ENCODE data around the gene ARIH2. TPM values are rescaled to one million over a fixed set of nuclear protein-coding genes. Genes with fewer than 3 reads are reported as not detected.

ARIH2 gene
- total and polyA plus RNA-seq, 2 of the 4 experiments (the other 2 are of a cell fraction), result 62.3 to 93.7 TPM

DNA sequence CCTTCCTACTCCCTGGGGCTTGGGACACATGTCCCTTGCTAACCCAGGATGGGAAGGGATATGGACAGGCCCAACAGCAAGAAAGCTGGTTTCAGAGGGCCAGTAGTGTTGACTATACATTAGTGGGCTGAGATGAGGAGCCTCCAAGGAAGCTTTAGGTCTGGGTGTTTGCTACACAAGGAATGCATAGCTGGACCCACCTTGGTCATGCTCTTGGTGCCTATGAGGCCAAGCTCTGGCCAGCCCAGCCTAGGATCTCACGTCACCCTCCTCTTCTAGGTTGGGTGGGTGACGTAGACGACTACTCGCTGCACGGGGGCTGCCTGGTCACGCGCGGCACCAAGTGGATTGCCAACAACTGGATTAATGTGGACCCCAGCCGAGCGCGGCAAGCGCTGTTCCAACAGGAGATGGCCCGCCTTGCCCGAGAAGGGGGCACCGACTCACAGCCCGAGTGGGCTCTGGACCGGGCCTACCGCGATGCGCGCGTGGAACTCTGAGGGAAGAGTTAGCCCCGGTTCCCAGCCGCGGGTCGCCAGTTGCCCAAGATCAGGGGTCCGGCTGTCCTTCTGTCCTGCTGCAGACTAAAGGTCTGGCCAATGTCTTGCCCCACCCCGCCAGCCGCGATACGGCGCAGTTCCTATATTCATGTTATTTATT is 87.9 kb downstream of the ARIH2 start:
- ATAC-seq (ENCODE audit: low read depth) (peak; percentile 0), DNase-seq (peak; percentile 63)
- Histone ChIP-seq H3K27me3 (ENCODE audit: control insufficient read depth, insufficient read depth, low read length) (no peaks in the 10 kb centered on the region), H3K14ac (replicated peaks; ENCODE audit: low read depth, low read length) (peak overlapping the region; percentile 88), H2BK15ac (ENCODE audit: low read depth, low read length) (no peak overlapping the region; the same call in 2 of the 3 replicates), H3K4me1 (ENCODE audit: control insufficient read depth, insufficient read depth, low read length) (peaks cover 11% of the 10 kb centered on the region), H4K91ac (ENCODE audit: insufficient read depth, low read depth, low read length) (peak overlapping the region; percentile 58), H3K56ac (ENCODE audit: extremely low read depth, insufficient read depth, low read length) (peak overlapping the region; percentile 53), H2BK20ac (ENCODE audit: low read depth, low read length) (no peak overlapping the region), H3K4me2 (ENCODE audit: low read depth, low read length) (peak overlapping the region; percentile 71), H2BK120ac (ENCODE audit: low read depth, low read length) (no peak overlapping the region), H2BK5ac (ENCODE audit: low read depth, low read length, poor library complexity, severe bottlenecking) (peak overlapping the region; percentile 37), H4K5ac (ENCODE audit: low read depth, low read length) (peak overlapping the region; percentile 53), H3K18ac (ENCODE audit: low read depth, low read length) (peak overlapping the region; percentile 14; the same call in 1 of the 2 replicates), H3K4ac (ENCODE audit: low read depth, low read length) (peak overlapping the region; percentile 88), H2AK5ac (ENCODE audit: low read depth, low read length) (peak overlapping the region; percentile 87), H3K79me1 (ENCODE audit: low read depth in 1 of 2, low read length in 2 of 2) (peaks cover 0 to 44% of the 10 kb centered on the region in 2 experiments; a peak in 2 of 4 replicates), H3K9me3 (ENCODE audit: control insufficient read depth, insufficient read depth, low read length) (no peaks in the 10 kb centered on the region), H3K36me3 (ENCODE audit: control insufficient read depth, insufficient read depth, low read length) (peaks cover 4% of the 10 kb centered on the region), H3K4me3 (ENCODE audit: insufficient read depth, low read depth, low read length) (peak overlapping the region; percentile 87), H3K9ac (ENCODE audit: low read depth, low read length) (peak overlapping the region; percentile 84), H2AK9ac (replicated peaks; ENCODE audit: low read depth, low read length, poor library complexity) (peak overlapping the region; percentile 99), H4K20me1 (ENCODE audit: insufficient read depth, low read length) (peaks cover 22% of the 10 kb centered on the region), H3K27ac (ENCODE audit: insufficient read depth, low read length) (peak overlapping the region; percentile 79), H3K9me1 (ENCODE audit: insufficient read depth, low read length) (peaks cover 23% of the 10 kb centered on the region), H2AFZ (replicated peaks; ENCODE audit: low read length, poor library complexity) (peak overlapping the region; percentile 95), H4K8ac (ENCODE audit: low read depth in 2 of 2, low read length in 2 of 2) (peak overlapping the region; percentile 83 to 98), H3K23ac (ENCODE audit: low read depth, low read length) (peak overlapping the region; percentile 91)
- TF ChIP-seq NFE2L2 (IDR thresholded peaks at IDR 0.05; ENCODE audit: low read depth, low read length), result no peak
- no peak for TF ChIP-seq RFX5 (IDR thresholded peaks at IDR 0.05; ENCODE audit: low read depth, low read length)
- peak; percentile 68 for TF ChIP-seq BHLHE40 (IDR thresholded peaks at IDR 0.05; ENCODE audit: low read depth, low read length)
- no peak for TF ChIP-seq RAD21 (IDR thresholded peaks at IDR 0.05; ENCODE audit: low read length)
- no peak for TF ChIP-seq SMC3 (IDR thresholded peaks at IDR 0.05; ENCODE audit: low read depth, low read length)
- no peak for TF ChIP-seq CHD1 (IDR thresholded peaks at IDR 0.05; ENCODE audit: low read depth, low read length)
- no peak for TF ChIP-seq FOS (IDR thresholded peaks at IDR 0.05; ENCODE audit: low read depth, low read length)
- TF ChIP-seq MXI1 (IDR thresholded peaks at IDR 0.05; ENCODE audit: borderline replicate concordance, low read depth, low read length), result no peak; the same call in 1 of the 2 replicates
- TF ChIP-seq RCOR1 (IDR thresholded peaks at IDR 0.05; ENCODE audit: insufficient replicate concordance, low read length), result no peak
- peak; percentile 40; the same call in 1 of the 2 replicates for TF ChIP-seq MAZ (IDR thresholded peaks at IDR 0.05; ENCODE audit: borderline replicate concordance, low read depth, low read length)
- no peak for TF ChIP-seq MAFK (IDR thresholded peaks at IDR 0.05; ENCODE audit: low read depth, low read length)
- CTCF ChIA-PET, result interaction anchor here (0.6 to 1.5 kb wide), 5 partner anchors 16 to 87 kb away, joined by 3 to 10 read pairs (median 5); partner anchors contain the start of genes NDUFAF3 and QRICH1
- no TSS peak for BruUV-seq (replicated peaks)
- dilution Hi-C loops (cut with HindIII; ENCODE audit: low sequenced_read_pairs, unreplicated experiment), result no loop called here
- POLR2A ChIA-PET (ENCODE audit: unreplicated experiment), result interaction anchor here (0.6 to 2.5 kb wide), 7 partner anchors 8 to 114 kb away, joined by 3 to 13 read pairs (median 3); partner anchors contain the start of genes DALRD3, IMPDH2, P4HTM and USP19
- intact Hi-C loops (cut with micrococcal nuclease), result loop anchor here (2.0 kb wide), 1 partner anchor 18 kb away; no protein-coding TSS in a partner anchor
- 3% methylated on average over 9 of the region's 32 CpGs; no CpG with 5 or more reads in 1 of the 2 experiments for WGBS, 2 experiments (ENCODE audit: extremely low coverage in 2 of 2, insufficient read length in 1 of 2)
- in situ Hi-C loops (cut with MboI; ENCODE audit: low sequenced_read_pairs), result no loop called here

Data from IMR-90 (cell line).